ENCODE data around the gene ASCC2.
"Not testable (repeated sequence)": the region's sequence is repeated elsewhere in the genome, so short reads cannot be mapped to it uniquely, and the experiment has no call there.

ASCC2 gene

DNA sequence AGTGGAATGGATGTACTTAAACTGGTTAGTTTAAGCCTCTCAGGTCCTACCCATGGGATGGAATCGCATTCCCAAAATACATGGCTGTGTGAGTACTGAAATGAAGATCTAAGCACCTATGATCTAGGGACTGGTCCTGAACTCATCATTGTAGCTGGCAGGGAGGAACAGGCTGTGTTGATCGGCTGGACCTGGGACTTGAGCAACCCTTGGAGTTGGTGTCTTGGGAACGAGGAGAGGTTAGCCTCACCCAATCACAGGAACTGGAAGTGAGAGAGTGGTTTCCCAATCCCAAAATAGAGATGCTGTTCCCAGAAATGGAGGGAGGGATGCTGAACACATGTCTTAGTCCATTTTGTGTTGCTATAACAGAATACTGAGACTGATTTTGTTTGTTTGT lies 16.4 kb upstream of the ASCC2 start:
- no peak for DNase-seq

DNA sequence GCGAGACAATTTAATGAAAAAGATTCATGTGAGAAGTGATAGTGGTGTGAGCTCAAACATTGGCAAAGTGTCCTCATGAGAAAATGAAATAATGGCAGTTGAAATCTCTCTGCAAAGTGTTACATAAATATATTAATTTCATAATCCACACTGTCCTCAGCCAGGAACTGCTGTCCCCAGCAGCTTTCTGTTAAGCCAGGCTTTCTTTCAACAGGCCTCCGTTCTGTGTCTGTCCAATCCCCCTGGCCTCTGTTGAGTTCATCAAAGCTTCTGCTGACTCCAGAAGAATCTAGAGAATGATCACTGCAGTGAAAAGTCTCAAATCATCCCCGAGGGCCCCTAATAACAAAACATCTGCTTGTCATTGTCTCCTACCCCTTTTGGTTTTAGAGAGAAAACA lies 10.0 kb upstream of the ASCC2 start:
- no peak for DNase-seq

DNA sequence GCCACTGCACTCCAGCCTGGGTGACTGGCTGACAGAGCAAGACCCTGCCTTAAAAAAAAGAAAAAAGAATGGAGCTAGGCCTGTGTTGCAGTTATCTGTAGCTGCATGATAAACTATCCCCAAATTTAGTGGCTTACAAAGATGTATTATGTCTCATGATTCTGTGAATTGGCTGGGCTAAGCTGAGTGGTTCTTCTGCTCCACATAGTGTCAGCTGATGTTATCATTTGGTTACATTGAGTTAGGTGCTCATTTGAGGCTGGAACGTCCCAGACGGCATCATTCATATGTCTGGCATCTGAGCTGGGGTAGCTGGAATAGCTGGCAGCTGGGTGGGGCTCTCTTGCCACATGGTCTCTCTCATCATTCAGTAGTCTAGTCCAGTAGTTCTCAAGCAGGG lies 8.2 kb upstream of the ASCC2 start:
- DNase-seq = no peak

DNA sequence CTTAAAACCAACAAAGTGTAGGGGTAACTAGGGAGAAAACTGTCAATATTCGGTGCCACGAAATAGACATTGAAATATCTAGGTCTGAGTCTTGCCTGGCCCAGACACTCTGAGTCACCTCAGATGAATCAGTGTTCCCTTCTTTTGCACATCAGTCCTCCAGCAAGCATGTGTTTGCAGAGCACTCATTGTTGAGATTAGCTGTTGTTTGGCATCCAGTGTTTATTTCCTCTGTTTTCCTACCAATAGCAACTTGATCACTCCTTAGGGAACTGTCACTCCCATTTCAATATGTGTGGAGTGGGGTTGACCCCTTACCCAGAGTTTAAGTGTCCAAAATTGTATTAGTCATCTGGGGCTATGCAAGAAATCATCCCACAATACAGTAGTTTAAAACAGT lies 4.7 kb upstream of the ASCC2 start:
- peak; percentile 49 for DNase-seq

DNA sequence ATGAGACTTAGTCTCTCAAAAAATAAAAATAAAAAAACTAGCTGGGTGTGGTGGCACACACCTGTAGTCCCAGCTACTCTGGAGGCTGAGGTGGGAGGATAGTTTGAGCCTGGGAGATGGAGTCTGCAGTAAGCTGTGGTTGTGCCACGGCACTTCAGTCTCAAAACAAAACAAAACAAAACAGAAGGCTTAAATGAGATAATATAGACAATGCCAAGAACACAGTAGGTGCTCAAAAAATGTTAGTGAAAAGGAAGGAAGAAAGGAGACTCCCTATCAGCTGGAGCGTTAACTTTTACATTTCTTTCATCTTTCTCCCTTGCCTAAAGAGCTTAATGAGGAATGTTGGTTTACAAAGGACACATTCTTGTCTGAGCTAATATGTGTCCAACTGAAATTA lies 4.1 kb upstream of the ASCC2 start:
- no peak for DNase-seq

DNA sequence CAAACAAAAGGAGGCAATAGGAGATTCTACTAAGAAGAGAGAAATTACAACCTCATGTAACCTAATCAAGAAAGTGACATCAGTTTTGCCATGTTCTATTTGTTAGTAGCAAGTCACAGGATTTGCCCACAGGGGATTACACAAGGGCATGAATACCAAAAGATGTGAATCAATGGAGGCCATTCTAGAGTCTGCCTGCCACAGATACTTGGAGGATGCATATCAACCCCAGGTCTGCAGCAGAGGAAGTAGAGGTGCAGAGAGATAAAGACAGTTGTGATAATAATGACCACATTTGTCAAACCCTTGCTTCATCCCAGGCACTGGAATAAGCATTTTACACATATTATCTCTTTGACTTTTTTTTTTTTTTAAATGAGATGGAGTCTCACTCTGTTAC lies 2.4 kb upstream of the ASCC2 start:
- DNase-seq = peak; percentile 2

DNA sequence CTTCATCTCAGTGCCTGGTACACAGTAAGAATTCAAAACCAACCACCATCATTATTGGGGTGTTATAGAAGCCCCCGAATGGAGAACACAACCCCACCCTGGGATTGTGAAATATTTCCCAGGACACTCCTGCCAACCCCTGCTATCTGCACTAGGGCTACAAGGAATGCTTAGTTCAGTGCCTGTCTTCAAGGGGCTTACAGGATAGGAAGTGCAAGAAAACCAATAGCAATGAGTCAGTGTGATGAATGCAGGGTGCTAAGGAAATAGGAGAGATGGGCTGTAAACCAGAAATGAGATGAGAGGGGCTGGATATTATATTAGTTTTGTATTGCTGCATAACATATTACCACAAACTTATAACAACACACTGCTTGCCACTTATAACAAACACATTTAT lies 965 bp upstream of the ASCC2 start:
- DNase-seq = no peak

DNA sequence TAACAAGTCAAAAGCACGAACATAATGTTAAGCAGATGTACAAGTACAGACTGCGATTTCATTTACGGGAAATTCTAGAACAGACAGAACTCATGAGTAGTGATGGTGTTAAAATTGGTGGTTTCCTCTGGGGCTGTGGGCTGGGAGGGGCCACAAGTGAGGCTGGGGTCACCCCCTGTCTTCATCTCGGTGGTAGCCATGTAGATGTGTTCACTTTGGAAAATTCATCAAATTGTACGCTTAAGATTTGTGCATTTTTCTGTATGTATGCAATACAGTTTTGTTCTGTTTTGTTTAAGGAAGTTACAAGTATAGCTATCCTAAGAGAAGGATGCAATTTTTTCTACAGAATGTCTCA lies 504 bp upstream of the ASCC2 start:
- DNase-seq = no peak

DNA sequence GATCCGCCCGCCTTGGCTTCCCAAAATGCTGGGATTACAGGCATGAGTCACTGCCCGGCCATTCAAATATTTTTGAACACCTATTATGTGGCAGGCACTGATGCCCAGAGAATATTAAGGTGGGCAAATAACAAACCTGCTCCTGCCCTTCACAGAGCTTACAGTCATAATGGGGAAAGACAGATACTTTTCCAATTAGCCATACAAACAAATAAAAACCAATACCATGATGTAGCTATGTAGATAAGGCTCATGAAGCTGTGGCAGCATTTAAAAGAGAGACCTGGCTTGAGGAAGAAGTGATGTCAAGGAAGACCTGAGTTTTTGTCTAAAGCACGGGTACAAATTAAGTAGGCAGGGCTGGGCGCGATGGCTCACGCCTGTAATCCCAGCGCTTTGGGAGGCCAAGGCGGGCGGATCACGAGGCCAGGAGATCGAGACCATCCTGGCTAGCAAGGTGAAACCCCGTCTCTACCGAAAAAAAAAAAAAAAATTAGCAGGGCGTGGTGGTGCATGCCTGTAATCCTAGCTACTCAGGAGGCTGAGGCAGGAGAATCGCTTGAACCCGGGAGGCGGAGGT lies 1.2 kb downstream of the ASCC2 start:
- not testable (repeated sequence) for DNase-seq

DNA sequence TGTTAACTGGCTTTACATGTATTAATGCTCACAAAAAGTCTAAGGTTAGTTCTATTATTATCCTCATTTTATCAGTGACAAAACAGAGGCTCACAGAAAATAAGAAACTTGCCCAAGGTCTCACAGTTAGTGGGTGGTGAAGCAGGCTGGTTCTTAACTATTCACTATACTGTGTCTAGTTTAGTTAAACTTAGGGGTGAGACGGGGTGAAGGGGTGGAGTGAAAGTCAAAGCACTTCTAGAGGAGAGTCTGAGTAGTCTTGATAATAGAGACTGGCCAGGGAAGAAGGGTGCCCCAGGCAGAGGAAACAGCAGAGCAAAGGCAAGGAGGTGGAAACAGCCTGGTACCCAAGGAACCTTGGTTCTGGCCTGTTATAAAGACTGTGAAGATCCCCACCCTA lies 4.0 kb downstream of the ASCC2 start:
- no peak for DNase-seq

DNA sequence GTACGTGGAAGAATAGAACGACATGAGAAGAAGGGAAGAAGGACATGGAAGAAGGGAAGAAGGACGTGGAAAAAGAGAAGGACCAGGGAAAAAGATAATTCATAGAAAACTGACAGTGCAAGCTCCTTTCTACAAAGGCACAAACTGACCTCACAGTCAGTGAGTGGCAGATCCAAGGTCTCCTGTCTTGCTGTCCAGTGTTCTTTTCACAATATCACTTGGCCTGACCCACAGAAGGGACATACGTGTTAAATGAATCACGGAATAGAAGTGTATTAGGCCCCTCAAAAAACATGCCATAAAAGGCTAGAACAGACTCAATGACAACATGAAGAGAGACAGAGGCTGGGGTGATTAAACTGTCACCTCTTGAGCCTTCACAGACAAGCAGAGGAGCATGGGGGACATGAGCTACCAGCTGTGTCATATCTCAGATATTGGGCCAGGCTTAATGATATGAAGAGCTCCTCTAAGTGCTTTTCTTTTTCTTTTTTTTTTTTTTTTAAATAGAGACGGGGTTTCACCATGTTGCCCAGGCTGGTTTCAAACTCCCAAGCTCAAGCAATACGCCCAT lies 4.6 kb downstream of the ASCC2 start:
- DNase-seq = no peak

DNA sequence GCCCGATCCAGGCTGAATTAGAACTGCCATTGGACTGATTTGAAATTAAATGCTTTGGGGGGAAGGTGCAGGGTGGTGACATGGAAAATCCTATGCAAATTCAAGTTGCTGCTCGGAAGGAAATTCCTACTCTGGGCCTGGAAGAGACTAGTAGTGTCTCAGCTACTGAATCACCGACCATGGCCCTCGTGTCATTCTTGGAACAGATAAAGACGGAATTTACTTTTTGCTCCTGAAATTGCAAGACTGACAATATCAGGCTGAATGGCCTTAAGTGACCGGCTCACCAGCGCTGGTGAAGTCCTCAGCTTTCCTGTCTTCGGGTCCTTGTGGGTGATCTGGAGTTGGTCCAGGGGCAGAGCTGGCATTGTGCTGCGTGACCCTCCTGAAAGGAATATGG lies 6.1 kb downstream of the ASCC2 start:
- no peak for DNase-seq

DNA sequence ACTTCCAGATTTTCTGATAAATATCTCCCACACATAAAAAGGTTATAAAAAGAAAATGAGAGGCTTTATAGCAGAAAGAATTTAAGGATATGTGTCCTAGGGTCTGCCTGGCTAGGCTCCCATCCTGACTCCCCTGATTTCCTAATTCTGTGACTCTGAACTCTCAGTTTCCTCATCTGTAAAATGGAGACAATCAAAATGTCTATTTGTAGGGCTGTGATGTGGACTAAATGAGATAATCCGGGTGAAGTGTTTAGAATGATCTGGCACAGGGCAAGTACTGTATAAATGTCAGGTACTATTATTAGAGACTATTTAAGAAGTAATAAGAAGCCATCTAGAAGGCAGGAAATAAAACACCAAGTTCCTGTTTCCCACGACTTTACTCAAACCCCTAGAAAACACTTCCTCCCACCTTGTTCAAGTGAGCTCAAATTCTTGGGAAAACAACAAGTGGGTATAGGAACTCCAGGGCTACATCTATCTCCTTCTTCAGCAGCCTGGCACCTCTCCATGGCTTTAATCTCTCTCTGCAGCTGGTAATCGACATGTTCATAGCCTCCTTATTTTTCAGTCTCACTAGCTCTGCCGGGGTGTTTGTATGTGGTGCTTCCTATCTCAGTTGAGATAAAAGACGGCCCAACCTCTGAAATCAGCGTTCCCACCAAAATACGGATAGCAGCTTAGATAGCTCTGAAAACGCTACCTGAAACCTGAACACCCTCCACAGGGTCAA lies 6.7 kb downstream of the ASCC2 start:
- no peak for DNase-seq

DNA sequence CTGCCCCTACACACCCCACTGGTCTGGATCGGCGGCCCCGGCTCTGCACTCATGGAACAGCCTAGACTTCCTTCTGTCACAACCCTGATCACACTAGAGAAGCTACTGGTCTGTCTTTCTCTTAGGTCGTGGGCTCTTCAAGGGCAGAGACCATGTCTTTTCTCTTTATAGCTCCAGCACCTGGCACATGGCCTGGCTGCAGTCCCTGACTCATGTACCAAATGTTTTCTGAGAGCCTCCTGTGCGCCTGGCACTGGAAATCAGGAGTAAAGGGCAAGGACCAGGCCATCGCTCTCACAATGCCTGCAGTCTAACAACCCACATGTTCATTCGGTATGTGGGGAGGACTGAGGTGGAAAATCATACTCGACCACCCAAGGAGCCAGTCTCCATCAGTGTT lies 7.5 kb downstream of the ASCC2 start:
- DNase-seq = peak; percentile 18

DNA sequence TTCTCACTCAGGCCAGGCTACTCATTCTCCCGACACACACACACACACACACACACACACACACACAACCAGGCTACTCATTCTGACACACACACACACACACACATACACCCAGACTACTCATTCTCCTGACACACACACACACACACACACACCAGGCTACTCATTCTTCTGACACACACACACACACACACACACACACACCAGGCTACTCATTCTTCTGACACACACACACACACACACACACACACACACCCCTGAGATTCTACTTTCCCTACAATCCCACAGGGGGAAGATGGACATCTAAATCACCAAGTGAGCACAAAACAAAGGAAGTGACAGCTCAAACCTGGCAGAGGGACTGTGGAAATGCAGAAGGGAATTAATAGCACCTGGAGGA lies 10.3 kb downstream of the ASCC2 start:
- DNase-seq = peak; percentile 28

DNA sequence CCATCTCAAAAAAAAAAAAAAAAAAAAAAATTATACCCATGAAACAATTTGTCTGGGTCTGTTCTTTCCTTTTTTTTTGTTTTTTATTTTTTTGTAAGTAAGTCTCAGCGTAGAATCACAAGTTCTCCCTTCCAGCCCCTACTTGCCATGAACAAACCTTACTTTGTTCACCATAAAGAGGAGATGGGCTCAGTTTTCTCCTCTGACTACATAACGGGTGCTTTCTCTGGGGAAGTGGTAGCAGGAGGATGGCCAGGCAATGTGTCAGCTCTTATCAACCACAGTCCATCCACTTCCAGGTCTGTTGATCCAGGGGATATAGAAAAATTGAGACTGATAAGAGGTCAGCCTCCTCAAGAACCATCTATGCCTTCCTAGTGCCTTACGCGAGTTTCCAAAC lies 11.0 kb downstream of the ASCC2 start:
- no peak for DNase-seq

DNA sequence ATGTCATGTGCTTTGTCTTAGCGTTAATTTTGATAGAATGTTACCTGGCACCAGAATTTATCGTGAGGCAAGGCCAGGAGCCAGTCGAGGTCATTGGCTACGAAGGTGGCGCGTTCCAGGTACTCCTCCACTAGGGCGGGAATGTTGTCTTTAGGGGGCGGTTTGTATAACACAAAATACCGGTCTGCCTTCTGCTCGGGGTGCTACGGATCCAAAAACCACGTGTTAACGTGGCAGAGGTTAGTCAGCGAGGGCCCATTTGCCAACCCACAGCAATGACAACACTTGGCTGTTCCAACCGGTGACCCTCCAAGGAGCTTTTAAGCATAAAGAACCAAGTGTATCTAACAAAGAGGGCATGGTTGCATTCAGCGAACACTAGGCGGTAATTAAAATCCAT lies 12.5 kb downstream of the ASCC2 start:
- DNase-seq = no peak

DNA sequence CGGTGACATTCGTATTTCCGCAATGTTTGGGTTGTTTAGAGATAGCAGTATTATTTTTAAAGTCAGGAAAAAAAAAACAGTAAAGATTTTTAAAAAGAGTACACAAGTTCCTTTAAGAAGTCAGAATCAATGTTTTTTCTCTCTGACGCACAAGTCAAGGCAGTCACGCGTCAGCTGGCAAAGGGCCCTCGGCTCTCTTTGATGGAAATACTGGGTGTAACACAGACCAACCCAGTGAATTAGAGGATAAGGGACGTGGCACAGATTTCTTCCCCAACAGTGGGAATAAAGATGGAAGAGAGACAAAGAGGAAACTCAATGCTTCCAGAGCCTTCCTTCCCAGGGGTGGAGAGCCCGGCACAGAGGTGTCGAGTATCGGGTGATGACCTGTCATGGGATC lies 13.4 kb downstream of the ASCC2 start:
- DNase-seq = no peak

DNA sequence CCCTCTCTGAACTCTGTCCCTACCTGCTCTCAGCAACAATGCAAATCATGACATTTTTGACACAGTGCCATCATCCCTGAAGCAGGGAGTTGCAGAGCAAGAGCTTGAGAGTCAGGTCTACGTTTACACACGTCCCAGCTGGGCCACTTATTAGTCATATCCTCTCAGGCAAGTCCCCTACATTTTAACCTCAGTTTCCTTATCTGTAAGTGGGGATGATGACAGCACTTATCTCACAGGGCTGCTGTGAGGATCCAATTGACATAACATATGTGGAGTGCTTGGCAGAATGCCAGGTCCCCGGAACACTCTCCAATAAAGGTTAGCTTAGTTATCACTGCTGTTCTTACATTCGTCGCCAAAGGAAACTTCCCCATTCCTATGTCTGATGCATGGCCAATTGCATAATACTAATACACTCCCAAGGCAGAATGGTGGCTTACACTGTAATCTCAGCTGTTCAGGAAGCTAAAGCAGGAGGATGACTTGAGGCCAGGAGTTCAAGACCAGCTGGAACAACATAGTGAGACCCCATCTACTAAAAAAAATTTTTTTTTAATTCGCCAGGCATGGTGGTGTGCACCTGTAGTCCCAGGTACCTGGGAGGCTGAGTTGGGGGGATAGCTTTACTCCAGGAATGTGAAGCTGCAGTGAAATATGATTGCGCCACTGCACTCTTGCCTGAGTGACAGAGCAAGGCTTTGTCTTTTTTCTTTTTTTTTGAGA lies 16.6 kb downstream of the ASCC2 start:
- DNase-seq = peak; percentile 90

DNA sequence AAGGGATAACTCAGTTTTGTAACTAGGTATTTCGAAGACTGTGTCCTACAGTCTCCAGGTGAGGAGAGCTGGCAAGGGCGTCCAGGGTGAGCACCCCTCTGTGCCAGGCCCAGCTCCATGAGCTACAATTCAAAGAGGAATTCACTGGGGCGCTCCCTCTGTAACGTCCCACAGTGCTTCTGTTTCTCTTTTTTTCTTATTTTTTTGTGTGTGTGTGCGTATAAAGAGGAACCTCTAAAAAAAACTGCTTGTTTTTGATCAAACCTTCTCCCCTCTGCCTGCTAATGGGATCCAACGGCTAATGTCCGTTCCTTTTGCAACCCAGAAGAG lies 17.1 kb downstream of the ASCC2 start:
- DNase-seq = no peak

DNA sequence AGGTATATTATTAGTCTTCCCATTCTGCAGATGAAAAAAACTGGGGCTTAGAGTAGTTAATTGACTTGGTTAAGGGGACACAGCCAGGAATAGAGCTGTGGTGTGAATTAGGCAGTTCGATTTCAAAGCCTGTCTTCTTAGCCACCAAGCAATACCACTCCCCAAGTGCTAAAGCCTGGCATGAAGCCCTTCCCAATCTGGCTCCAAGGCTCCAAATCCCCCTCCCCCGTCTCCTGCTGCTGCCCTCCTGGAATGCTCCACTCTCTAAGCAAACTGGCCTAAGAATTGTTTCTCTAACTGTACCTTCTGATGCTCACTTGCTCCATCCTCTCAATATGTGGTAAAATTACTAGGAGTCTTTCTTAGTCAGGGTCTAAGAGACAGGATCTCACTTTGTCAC lies 18.6 kb downstream of the ASCC2 start:
- no peak for DNase-seq

DNA sequence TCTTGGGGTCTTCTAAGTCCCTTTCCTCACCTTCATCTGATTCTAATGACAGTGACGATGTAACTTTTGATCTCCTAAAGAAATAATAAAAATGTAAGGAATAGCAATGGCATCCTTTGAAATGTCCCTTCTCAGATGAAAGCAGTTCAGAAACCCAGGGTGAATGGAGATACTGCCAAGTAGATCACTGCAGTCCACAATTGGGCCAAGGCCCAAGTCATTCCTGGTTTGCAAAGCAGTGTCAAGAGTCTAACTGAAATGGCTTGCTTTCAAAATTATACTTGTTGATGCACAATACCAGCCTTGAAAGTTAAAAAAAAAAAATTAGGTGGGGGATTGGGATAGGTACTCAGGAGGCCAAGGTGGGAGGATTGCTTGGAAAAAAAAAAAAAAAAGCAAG lies 20.4 kb downstream of the ASCC2 start:
- no peak for DNase-seq

DNA sequence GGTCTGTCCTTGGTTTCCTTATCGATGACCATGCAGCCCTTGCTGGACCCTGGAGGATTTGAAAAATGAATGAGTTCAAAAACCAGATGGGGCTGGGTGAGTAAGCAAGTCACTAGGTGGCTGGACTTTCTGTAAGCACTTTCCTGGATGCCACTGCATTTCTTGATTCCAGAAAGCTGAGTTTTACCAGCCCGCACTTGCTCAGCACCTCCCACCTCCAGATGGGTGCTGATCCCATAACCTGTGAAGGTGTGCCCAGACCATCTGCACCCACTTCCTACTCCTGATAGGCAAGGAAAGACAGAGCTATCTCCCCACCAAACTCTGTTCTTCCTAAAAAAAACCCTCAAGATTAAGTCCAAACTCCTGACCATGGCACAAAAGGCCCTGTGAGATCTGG lies 21.1 kb downstream of the ASCC2 start:
- DNase-seq = no peak

DNA sequence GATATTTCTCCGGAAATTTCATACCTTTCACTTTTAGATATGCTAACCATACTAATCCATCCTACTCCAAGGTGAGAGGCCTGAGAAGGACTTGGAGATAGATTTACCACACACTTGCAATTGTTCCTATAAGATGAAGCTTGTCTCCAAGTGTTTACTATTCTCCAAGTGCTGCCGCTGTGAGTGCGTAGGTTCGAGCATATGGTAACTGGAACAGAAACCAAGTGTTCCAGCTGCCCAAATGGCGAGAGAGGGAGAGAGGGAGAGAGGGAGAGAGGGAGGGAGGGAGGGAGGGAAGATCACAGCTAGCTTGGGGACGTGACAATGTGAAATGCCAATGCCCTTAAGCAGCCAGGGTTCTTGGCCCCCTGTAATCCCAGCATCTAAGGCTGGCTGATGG lies 21.5 kb downstream of the ASCC2 start:
- DNase-seq = no peak

Measured in NCI-H226 (cell line).